Activated CD8-positive, alpha-beta T cell treated with anti-CD3 and anti-CD28 coated beads, Interleukin-2, amount 10 ng/mL, durations not matched to agents 7 days and 5 days (primary cell): Measurements from ENCODE around the gene ESYT3. TPM values are rescaled to one million over a fixed set of nuclear protein-coding genes. Genes with fewer than 3 reads are reported as not detected.
A peak's percentile ranks its signal among the peaks of the same experiment; 100 is the strongest.
"Not testable (repeated sequence)": the region's sequence is repeated elsewhere in the genome, so short reads cannot be mapped to it uniquely, and the experiment has no call there.

ENCODE experiments used
- ATAC-seq: fragments of 150-1000 bp; cut with Tn5 transposase; one replicate; pipeline ENCODE4 v1.10.0; 2021; ENCODE audit warnings: moderate library complexity
- CTCF ChIA-PET: fragments of 350-600 bp; sonication (Branson Sonifier 250); formaldehyde crosslinking; loops from one replicate; lab custom pipeline; 2021; ENCODE audit warnings: antibody characterized with exemption; lab: Charles Lee
- POLR2A ChIA-PET: fragments of 350-600 bp; sonication (Branson Sonifier 250); formaldehyde crosslinking; loops from one replicate; lab custom pipeline; 2021; ENCODE audit warnings: antibody characterized with exemption; lab: Charles Lee
- DNase-seq: peaks from one replicate; pipeline ENCODE4 v3.0.0-alpha.2; 2020
- H3K27ac Mint-ChIP-seq: one replicate; pipeline ENCODE4 v1.8.0; 2021; ENCODE audit warnings: mild to moderate bottlenecking, mixed read lengths
- H3K27me3 Mint-ChIP-seq: one replicate; pipeline ENCODE4 v1.8.0; 2021; ENCODE audit warnings: low read depth, mixed read lengths
- H3K36me3 Mint-ChIP-seq: one replicate; pipeline ENCODE4 v1.8.0; 2021; ENCODE audit warnings: low read depth, mixed read lengths
- H3K4me1 Mint-ChIP-seq: one replicate; pipeline ENCODE4 v1.8.0; 2021; ENCODE audit warnings: low read depth, mixed read lengths
- H3K4me3 Mint-ChIP-seq: one replicate; pipeline ENCODE4 v1.8.0; 2021; ENCODE audit warnings: mild to moderate bottlenecking, mixed read lengths
- H3K9me3 Mint-ChIP-seq: one replicate; pipeline ENCODE4 v1.8.0; 2022; ENCODE audit warnings: mixed read lengths; ENCODE audit not compliant: insufficient read depth
- total RNA-seq, 2 experiments: library from RNA; stranded (reverse); gene quantifications; one replicate each; pipeline ENCODE4 v1.2.3, GENCODE V29; 2021

ESYT3 gene
- total RNA-seq, 2 experiments from 2014 or later = 0.16 to 0.18 TPM

- DNase-seq, H3K36me3 Mint-ChIP-seq, H3K9me3 Mint-ChIP-seq, H3K4me3 Mint-ChIP-seq, H3K4me1 Mint-ChIP-seq, POLR2A ChIA-PET, H3K27ac Mint-ChIP-seq, H3K27me3 Mint-ChIP-seq, ATAC-seq: not testable (repeated sequence)
- CTCF ChIA-PET = interaction anchor here (1.2 to 4.2 kb wide), 5 partner anchors 9 to 507 kb away, joined by 3 to 30 read pairs (median 9); no protein-coding TSS in a partner anchor
Observed at GRCh38 chr3:138416236-138416635, 18.2 kb upstream of the ESYT3 start.

DNA sequence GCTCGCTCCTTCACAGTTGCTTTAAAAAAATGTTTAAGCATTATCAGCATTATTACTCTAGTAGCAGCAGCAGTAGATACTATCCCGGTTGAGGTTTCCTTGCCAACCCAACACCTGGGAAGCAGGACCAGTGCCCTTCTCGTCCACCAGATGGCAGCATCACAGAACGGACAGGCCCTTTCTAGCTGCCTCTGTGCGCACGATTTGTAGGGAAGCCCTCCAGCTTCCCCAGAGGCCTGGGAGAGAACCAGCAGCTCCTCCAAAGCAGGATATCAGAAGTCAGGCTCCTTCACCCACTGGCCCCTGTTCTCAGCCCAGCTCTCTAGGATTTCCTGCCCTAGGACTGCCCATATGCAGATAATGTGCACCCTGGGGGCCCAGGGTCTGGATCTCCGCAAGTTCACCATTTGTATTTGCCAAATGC, 16.8 kb upstream of the ESYT3 start:
- peak; percentile 73 for DNase-seq
- H3K4me1 Mint-ChIP-seq = peaks cover 2% of the 10 kb centered on the region
- CTCF ChIA-PET = interaction anchor here (0.6 to 4.2 kb wide), 30 partner anchors 10 to 510 kb away, joined by 3 to 30 read pairs (median 3); partner anchors contain the start of genes CEP70 and ESYT3
- POLR2A ChIA-PET = interaction anchor here (0.5 to 0.6 kb wide), 2 partner anchors 16 to 242 kb away, joined by 3 read pairs; partner anchors contain the start of gene ESYT3
- no peaks in the 10 kb centered on the region for H3K9me3 Mint-ChIP-seq
- peaks cover 7% of the 10 kb centered on the region for H3K27me3 Mint-ChIP-seq
- no peak overlapping the region for H3K4me3 Mint-ChIP-seq
- peak; percentile 96 for ATAC-seq
- H3K36me3 Mint-ChIP-seq = no peaks in the 10 kb centered on the region
- no peak overlapping the region for H3K27ac Mint-ChIP-seq

- Mint-ChIP-seq H3K27ac (no peak overlapping the region), H3K27me3 (peaks cover 7% of the 10 kb centered on the region), H3K4me1 (peaks cover 2% of the 10 kb centered on the region), H3K9me3 (no peaks in the 10 kb centered on the region), H3K36me3 (no peaks in the 10 kb centered on the region), H3K4me3 (no peak overlapping the region)
- POLR2A ChIA-PET = no interaction called here
- CTCF ChIA-PET = interaction anchor here (1.1 to 4.2 kb wide), 7 partner anchors 11 to 517 kb away, joined by 3 to 30 read pairs (median 15); partner anchors contain the start of gene ESYT3
- no peak for DNase-seq
- no peak for ATAC-seq
Observed at GRCh38 chr3:138418601-138419206, 15.7 kb upstream of the ESYT3 start.

DNA sequence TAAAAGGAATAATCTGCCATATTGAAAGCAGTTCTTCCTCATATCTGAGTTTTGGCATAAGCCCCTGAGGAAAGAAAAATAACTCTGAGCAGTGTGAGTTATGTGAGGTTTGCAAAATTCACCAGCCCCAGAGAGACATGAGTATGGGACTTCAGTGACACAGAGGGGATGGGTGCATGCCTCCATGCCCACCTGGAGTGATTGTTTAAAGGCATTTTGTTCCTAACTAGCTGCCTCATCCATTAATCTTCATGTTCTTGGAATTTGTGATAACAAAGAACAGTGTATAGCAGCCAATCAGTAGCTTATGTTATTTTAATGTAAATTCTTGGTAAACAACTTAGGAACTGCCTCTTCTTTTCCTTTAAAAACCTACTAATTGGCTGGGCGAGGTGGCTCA, 11.1 kb upstream of the ESYT3 start:
- CTCF ChIA-PET = no interaction called here
- no peak overlapping the region for H3K27ac Mint-ChIP-seq
- no peaks in the 10 kb centered on the region for H3K36me3 Mint-ChIP-seq
- no peak overlapping the region for H3K4me3 Mint-ChIP-seq
- no peaks in the 10 kb centered on the region for H3K9me3 Mint-ChIP-seq
- POLR2A ChIA-PET = no interaction called here
- peaks cover 7% of the 10 kb centered on the region for H3K27me3 Mint-ChIP-seq
- no peaks in the 10 kb centered on the region for H3K4me1 Mint-ChIP-seq
- DNase-seq (no peak), ATAC-seq (no peak)

- Mint-ChIP-seq H3K9me3 (no peaks in the 10 kb centered on the region), H3K4me1 (no peaks in the 10 kb centered on the region), H3K4me3 (no peak overlapping the region), H3K27me3 (peaks cover 10% of the 10 kb centered on the region), H3K27ac (no peak overlapping the region), H3K36me3 (no peaks in the 10 kb centered on the region)
- POLR2A ChIA-PET = no interaction called here
- ATAC-seq (no peak), DNase-seq (no peak)
- CTCF ChIA-PET = no interaction called here
Observed at GRCh38 chr3:138424323-138424722, 10.1 kb upstream of the ESYT3 start.

DNA sequence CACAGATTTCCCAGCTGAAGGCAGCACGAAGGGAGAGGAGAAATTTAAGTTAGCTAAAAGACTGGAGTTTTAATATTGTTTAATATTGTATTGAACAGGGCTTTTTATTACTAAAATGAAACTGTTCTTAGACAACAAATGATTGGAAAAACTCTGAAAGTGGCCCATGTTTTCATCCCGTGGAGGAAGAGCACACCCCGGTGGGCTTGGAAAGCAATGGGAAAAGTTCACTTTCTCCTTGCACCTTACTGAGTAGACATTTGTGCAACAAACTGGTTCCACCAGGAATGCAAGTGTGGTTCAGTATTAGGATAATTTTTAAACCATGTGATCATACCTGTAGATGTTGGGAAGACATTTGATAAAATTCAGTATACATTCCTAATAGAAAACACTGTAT, 8.2 kb upstream of the ESYT3 start:
- ATAC-seq (no peak), DNase-seq (no peak)
- Mint-ChIP-seq H3K4me1 (no peaks in the 10 kb centered on the region), H3K36me3 (no peaks in the 10 kb centered on the region), H3K4me3 (no peak overlapping the region), H3K27me3 (peaks cover 7% of the 10 kb centered on the region), H3K27ac (no peak overlapping the region), H3K9me3 (no peaks in the 10 kb centered on the region)
- POLR2A ChIA-PET = no interaction called here
- CTCF ChIA-PET = interaction anchor here (0.6 to 1.0 kb wide), 2 partner anchors 11 to 729 kb away, joined by 3 read pairs; no protein-coding TSS in a partner anchor

DNA sequence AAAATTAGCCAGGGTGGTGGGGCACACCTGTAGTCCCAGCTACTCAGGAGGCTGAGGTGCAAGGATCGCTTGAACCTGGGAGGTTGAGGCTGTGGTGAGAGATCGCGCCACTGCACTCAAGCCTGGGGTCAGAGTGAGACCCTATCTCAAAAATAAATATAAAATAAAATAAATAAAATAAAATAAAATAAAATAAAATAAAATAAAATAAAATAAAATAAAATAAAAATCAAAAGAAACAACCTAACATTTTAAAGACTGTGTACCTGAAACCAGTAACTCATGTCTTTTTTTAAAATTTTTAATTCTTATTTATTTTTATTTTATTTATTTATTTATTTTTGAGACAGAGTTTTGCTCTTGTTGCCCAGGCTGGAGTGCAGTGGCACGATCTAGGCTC, 7.7 kb upstream of the ESYT3 start:
- H3K4me1 Mint-ChIP-seq, H3K4me3 Mint-ChIP-seq, H3K9me3 Mint-ChIP-seq, H3K27ac Mint-ChIP-seq, DNase-seq, H3K36me3 Mint-ChIP-seq, H3K27me3 Mint-ChIP-seq, POLR2A ChIA-PET, ATAC-seq: not testable (repeated sequence)
- CTCF ChIA-PET = interaction anchor here (0.6 to 1.0 kb wide), 2 partner anchors 11 to 730 kb away, joined by 3 read pairs; no protein-coding TSS in a partner anchor

GRCh38 chr3:138429665-138430064, 4.8 kb upstream of the ESYT3 start:
- no peaks in the 10 kb centered on the region for H3K36me3 Mint-ChIP-seq
- H3K4me1 Mint-ChIP-seq = peaks cover 13% of the 10 kb centered on the region
- no peak overlapping the region for H3K27ac Mint-ChIP-seq
- H3K4me3 Mint-ChIP-seq = no peak overlapping the region
- CTCF ChIA-PET = interaction anchor here (1.6 kb wide), 1 partner anchor 486 kb away, joined by 4 read pairs; no protein-coding TSS in a partner anchor
- H3K9me3 Mint-ChIP-seq = no peaks in the 10 kb centered on the region
- DNase-seq (no peak), ATAC-seq (no peak)
- peaks cover 28% of the 10 kb centered on the region for H3K27me3 Mint-ChIP-seq
- POLR2A ChIA-PET = no interaction called here

- H3K4me1 Mint-ChIP-seq = peaks cover 13% of the 10 kb centered on the region
- H3K27ac Mint-ChIP-seq = no peak overlapping the region
- ATAC-seq = no peak
- H3K36me3 Mint-ChIP-seq = no peaks in the 10 kb centered on the region
- DNase-seq = no peak
- H3K27me3 Mint-ChIP-seq = peaks cover 46% of the 10 kb centered on the region
- ChIA-PET CTCF (interaction anchor here (1.7 to 3.1 kb wide), 2 partner anchors 15 to 491 kb away, joined by 6 to 9 read pairs; no protein-coding TSS in a partner anchor), POLR2A (no interaction called here)
- no peak overlapping the region for H3K4me3 Mint-ChIP-seq
- no peaks in the 10 kb centered on the region for H3K9me3 Mint-ChIP-seq
Observed at GRCh38 chr3:138432576-138433240, 1.7 kb upstream of the ESYT3 start.

GRCh38 chr3:138433892-138434275, 532 bp upstream of the ESYT3 start:
- Mint-ChIP-seq H3K36me3 (no peaks in the 10 kb centered on the region), H3K4me1 (peaks cover 13% of the 10 kb centered on the region), H3K4me3 (no peak overlapping the region), H3K27me3 (peaks cover 55% of the 10 kb centered on the region), H3K27ac (no peak overlapping the region), H3K9me3 (no peaks in the 10 kb centered on the region)
- ChIA-PET CTCF (interaction anchor here (1.3 to 3.1 kb wide), 5 partner anchors 17 to 490 kb away, joined by 5 to 14 read pairs (median 9); partner anchors contain the start of gene CEP70), POLR2A (interaction anchor here (0.9 kb wide), 1 partner anchor 16 kb away, joined by 3 read pairs; no protein-coding TSS in a partner anchor)
- ATAC-seq = no peak
- DNase-seq = no peak

DNA sequence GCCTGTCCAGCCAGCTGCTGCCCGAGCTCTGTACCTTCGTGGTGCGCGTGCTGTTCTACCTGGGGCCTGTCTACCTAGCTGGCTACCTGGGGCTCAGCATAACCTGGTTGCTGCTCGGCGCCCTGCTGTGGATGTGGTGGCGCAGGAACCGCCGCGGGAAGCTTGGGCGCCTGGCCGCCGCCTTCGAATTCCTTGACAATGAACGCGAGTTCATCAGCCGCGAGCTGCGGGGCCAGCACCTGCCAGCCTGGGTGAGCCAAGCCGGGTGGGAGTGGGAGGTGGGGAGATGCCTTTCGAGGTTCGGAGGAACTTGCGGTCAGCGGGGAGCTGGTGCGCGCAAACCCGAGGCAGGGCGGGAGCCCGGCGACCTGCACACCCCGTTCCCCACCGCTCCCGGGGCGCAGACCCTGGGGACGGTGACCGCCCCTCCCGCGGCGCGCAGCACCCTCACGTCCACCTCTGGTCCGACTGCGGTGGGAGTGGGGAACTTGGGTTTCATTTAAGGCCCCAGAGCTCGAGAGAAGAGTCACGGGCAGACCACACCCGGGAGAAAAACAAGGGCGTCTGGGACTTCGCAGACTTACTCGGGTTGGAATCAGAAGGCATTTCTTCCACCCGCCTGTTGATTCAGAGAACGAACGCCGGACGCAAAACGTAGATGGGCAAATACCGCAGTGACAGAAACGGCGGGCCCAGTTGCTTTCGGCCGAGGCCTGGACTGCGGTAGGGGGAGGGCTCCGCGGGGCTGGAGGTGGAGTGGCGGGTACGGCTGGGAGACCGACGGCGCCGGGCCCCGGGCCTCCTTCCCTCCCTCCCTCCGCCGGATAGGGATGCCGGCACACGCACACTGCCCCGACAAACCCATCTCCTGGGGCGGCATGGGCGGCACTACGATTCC, 708 bp downstream of the ESYT3 start:
- POLR2A ChIA-PET = no interaction called here
- no peak for ATAC-seq
- DNase-seq = no peak

More for the DNA sequence above, 708 bp downstream of the ESYT3 start:
- H3K4me1 Mint-ChIP-seq = peaks cover 13% of the 10 kb centered on the region
- H3K27ac Mint-ChIP-seq = no peak overlapping the region
- no peaks in the 10 kb centered on the region for H3K36me3 Mint-ChIP-seq
- H3K4me3 Mint-ChIP-seq = peak overlapping the region; percentile 61
- CTCF ChIA-PET = interaction anchor here (0.7 to 3.1 kb wide), 7 partner anchors 16 to 488 kb away, joined by 3 to 14 read pairs (median 7); partner anchors contain the start of gene CEP70
- H3K9me3 Mint-ChIP-seq = no peaks in the 10 kb centered on the region
- peaks cover 54% of the 10 kb centered on the region for H3K27me3 Mint-ChIP-seq
